Activated CD8-positive, alpha-beta memory T cell treated with anti-CD3 and anti-CD28 coated beads, Interleukin-2, amount 10 ng/mL, durations not matched to agents 7 days and 5 days (primary cell): Measurements from ENCODE around the gene TRAP1. TPM values are rescaled to one million over a fixed set of nuclear protein-coding genes. Genes with fewer than 3 reads are reported as not detected.
"Not testable (repeated sequence)": the region's sequence is repeated elsewhere in the genome, so short reads cannot be mapped to it uniquely, and the experiment has no call there.

Experiments used
- ATAC-seq: fragments of 150-1000 bp; cut with Tn5 transposase; one replicate; pipeline ENCODE4 v1.10.0; 2021; ENCODE audit warnings: moderate library complexity
- CTCF ChIA-PET: fragments of 350-600 bp; sonication (Branson Sonifier 250); formaldehyde crosslinking; loops from one replicate; lab custom pipeline; 2021; ENCODE audit warnings: antibody characterized with exemption; lab: Charles Lee
- DNase-seq: peaks from one replicate; pipeline ENCODE4 v3.0.0-alpha.2; 2020
- H3K27ac Mint-ChIP-seq: one replicate; pipeline ENCODE4 v1.8.0; 2021; ENCODE audit warnings: mild to moderate bottlenecking, mixed read lengths
- H3K27me3 Mint-ChIP-seq: one replicate; pipeline ENCODE4 v1.8.0; 2021; ENCODE audit warnings: mixed read lengths
- H3K36me3 Mint-ChIP-seq: one replicate; pipeline ENCODE4 v1.8.0; 2021; ENCODE audit warnings: mild to moderate bottlenecking, mixed read lengths
- H3K4me1 Mint-ChIP-seq: one replicate; pipeline ENCODE4 v1.8.0; 2021; ENCODE audit warnings: mixed read lengths
- H3K4me3 Mint-ChIP-seq: one replicate; pipeline ENCODE4 v1.8.0; 2021; ENCODE audit warnings: mild to moderate bottlenecking, moderate library complexity, mixed read lengths
- H3K9me3 Mint-ChIP-seq: one replicate; pipeline ENCODE4 v1.8.0; 2022; ENCODE audit warnings: low read depth, mixed read lengths
- total RNA-seq, 2 experiments: library from RNA; stranded (reverse); gene quantifications; one replicate each; pipeline ENCODE4 v1.2.3, GENCODE V29; 2021

Gene TRAP1
- total RNA-seq, 2 experiments from 2014 or later = 147 to 193 TPM

GRCh38 chr16:3611146-3611975, 106.0 kb downstream of the TRAP1 start, which contains the start of gene SLX4:
TSS of gene SLX4 (minus strand) at chr16:3611606. CDS start at chr16:3608964, 2,642 bp downstream.
- peak within 1 kb of the TSS; percentile 97 for H3K4me3 Mint-ChIP-seq
- peaks cover 37% of the 10 kb centered on the region for H3K36me3 Mint-ChIP-seq
- ATAC-seq (peak; percentile 92), DNase-seq (peak; percentile 93)
- H3K4me1 Mint-ChIP-seq = peaks cover 53% of the 10 kb centered on the region
- H3K27me3 Mint-ChIP-seq = no peaks in the 10 kb centered on the region
- no peaks in the 10 kb centered on the region for H3K9me3 Mint-ChIP-seq
- CTCF ChIA-PET = interaction anchor here (0.8 to 1.3 kb wide), 10 partner anchors 11 to 642 kb away, joined by 3 to 6 read pairs (median 4); partner anchors contain the start of gene DNASE1
- H3K27ac Mint-ChIP-seq = peak within 1 kb of the TSS; percentile 97

GRCh38 chr16:3610698-3611145, 106.6 kb downstream of the TRAP1 start:
- ATAC-seq (no peak), DNase-seq (no peak)
- Mint-ChIP-seq H3K36me3 (peaks cover 36% of the 10 kb centered on the region), H3K27ac (peak overlapping the region; percentile 82), H3K27me3 (no peaks in the 10 kb centered on the region), H3K9me3 (no peaks in the 10 kb centered on the region), H3K4me3 (peak overlapping the region; percentile 97), H3K4me1 (peaks cover 51% of the 10 kb centered on the region)
- CTCF ChIA-PET = interaction anchor here (1.9 kb wide), 1 partner anchor 43 kb away, joined by 4 read pairs; no protein-coding TSS in a partner anchor

- DNase-seq = no peak
- Mint-ChIP-seq H3K9me3 (no peaks in the 10 kb centered on the region), H3K4me1 (peaks cover 44% of the 10 kb centered on the region), H3K27me3 (no peaks in the 10 kb centered on the region), H3K36me3 (peaks cover 30% of the 10 kb centered on the region), H3K27ac (peak overlapping the region; percentile 82), H3K4me3 (peak overlapping the region; percentile 97)
- ATAC-seq = no peak
- CTCF ChIA-PET = interaction anchor here (1.9 kb wide), 1 partner anchor 43 kb away, joined by 4 read pairs; no protein-coding TSS in a partner anchor
These were observed 107.2 kb downstream of the TRAP1 start for GRCh38 chr16:3609895-3610697.

- DNase-seq, H3K27me3 Mint-ChIP-seq, H3K4me3 Mint-ChIP-seq, H3K9me3 Mint-ChIP-seq, H3K27ac Mint-ChIP-seq, ATAC-seq: not testable (repeated sequence)
- Mint-ChIP-seq H3K36me3 (peaks cover 22% of the 10 kb centered on the region), H3K4me1 (peaks cover 35% of the 10 kb centered on the region)
- CTCF ChIA-PET = interaction anchor here (1.9 kb wide), 1 partner anchor 45 kb away, joined by 4 read pairs; no protein-coding TSS in a partner anchor
These were observed 108.3 kb downstream of the TRAP1 start for GRCh38 chr16:3608976-3609375.

- H3K4me3 Mint-ChIP-seq = no peak overlapping the region
- CTCF ChIA-PET = no interaction called here
- H3K27me3 Mint-ChIP-seq = no peaks in the 10 kb centered on the region
- no peaks in the 10 kb centered on the region for H3K9me3 Mint-ChIP-seq
- peaks cover 29% of the 10 kb centered on the region for H3K4me1 Mint-ChIP-seq
- ATAC-seq = no peak
- no peak overlapping the region for H3K27ac Mint-ChIP-seq
- peaks cover 22% of the 10 kb centered on the region for H3K36me3 Mint-ChIP-seq
- no peak for DNase-seq
These were observed 109.3 kb downstream of the TRAP1 start for GRCh38 chr16:3608069-3608468.

Other genes starting within 250 kb of the TRAP1 start
- not detected for gene C16orf90, start 222.0 kb downstream of the TRAP1 start, total RNA-seq
- gene CLUAP1, start 216.5 kb downstream of the TRAP1 start, total RNA-seq = 10 to 100 TPM; 11.4 to 18.0 TPM
- 100 to 1,000 TPM in 1 of 2 experiments, 10 to 100 TPM in 1; 77.2 to 116 TPM for gene NLRC3, start 140.1 kb downstream of the TRAP1 start, total RNA-seq
- 10 to 100 TPM; 19.0 to 24.6 TPM for gene SLX4, start 105.9 kb downstream of the TRAP1 start, total RNA-seq
- 10 to 100 TPM; 33.8 to 53.4 TPM for gene DNASE1, start 62.8 kb downstream of the TRAP1 start, total RNA-seq
- gene CREBBP, start 163.2 kb upstream of the TRAP1 start, total RNA-seq = 10 to 100 TPM; 49.2 to 53.2 TPM